ENCODE results near the gene ITM2B.

The ITM2B gene

DNA sequence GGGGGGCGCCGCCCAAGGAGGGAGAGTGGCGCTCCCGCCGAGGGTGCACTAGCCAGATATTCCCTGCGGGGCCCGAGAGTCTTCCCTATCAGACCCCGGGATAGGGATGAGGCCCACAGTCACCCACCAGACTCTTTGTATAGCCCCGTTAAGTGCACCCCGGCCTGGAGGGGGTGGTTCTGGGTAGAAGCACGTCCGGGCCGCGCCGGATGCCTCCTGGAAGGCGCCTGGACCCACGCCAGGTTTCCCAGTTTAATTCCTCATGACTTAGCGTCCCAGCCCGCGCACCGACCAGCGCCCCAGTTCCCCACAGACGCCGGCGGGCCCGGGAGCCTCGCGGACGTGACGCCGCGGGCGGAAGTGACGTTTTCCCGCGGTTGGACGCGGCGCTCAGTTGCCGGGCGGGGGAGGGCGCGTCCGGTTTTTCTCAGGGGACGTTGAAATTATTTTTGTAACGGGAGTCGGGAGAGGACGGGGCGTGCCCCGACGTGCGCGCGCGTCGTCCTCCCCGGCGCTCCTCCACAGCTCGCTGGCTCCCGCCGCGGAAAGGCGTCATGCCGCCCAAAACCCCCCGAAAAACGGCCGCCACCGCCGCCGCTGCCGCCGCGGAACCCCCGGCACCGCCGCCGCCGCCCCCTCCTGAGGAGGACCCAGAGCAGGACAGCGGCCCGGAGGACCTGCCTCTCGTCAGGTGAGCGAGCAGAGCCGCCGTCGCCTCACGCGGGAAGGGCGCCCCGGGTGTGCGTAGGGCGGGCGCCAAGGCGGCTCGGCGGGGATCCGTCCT, 70.5 kb downstream of the ITM2B start, which contains the start of gene RB1:
RB1 (plus strand) TSS at position 393 of the 784 bp plus-strand sequence; CDS start at position 555, 162 bp downstream.
- TF ChIP-seq, protein P1, sequence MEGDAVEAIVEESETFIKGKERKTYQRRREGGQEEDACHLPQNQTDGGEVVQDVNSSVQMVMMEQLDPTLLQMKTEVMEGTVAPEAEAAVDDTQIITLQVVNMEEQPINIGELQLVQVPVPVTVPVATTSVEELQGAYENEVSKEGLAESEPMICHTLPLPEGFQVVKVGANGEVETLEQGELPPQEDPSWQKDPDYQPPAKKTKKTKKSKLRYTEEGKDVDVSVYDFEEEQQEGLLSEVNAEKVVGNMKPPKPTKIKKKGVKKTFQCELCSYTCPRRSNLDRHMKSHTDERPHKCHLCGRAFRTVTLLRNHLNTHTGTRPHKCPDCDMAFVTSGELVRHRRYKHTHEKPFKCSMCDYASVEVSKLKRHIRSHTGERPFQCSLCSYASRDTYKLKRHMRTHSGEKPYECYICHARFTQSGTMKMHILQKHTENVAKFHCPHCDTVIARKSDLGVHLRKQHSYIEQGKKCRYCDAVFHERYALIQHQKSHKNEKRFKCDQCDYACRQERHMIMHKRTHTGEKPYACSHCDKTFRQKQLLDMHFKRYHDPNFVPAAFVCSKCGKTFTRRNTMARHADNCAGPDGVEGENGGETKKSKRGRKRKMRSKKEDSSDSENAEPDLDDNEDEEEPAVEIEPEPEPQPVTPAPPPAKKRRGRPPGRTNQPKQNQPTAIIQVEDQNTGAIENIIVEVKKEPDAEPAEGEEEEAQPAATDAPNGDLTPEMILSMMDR (IDR thresholded peaks at IDR 0.05; ENCODE audit: control insufficient read depth, extremely low read depth, insufficient read depth) = no peak
- DNase-seq (ENCODE audit: low read depth) = peak; percentile 28
- peak within 1 kb of the TSS; percentile 85 for H3K4me3 ChIP-seq (ENCODE audit: low read depth, low read length)

DNA sequence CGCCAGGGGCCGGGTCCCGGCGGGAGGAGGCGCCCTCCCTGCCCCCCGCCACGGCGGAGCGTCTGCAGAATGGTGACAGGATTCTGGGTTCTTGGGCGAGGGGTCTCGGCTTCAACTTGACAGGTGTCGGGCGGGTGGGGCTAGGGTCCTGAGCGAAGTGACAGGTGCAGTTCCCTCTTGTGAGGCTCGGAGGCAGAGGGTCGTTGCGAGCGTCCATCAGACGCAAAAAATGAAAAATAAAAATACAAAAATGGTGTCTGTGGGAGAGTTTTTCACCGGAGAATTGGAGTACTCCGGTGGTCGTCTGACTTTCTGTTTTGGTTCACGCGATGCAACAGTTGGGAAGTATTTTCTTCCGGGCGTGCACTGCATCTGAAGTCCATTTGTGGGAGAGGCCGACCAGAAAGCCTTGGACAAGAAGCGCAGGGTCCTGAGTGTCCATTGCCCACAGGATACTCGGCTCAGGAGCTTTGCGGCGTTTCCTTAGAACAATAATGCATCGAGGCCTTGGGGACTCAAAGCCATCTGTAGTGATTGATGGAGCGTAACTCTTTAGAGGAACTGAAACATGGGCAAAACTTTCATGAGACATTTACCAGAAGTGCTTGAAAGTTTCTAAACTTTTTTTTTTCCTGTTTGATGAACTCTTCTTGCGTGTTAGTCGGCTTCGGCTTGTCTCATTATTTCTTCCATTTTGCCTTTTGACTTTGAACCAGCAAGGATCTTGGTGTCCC, 71.3 kb downstream of the ITM2B start:
- H3K4me3 ChIP-seq (ENCODE audit: low read depth, low read length) = peak overlapping the region; percentile 85
- TF ChIP-seq, protein P1 (IDR thresholded peaks at IDR 0.05; ENCODE audit: control insufficient read depth, extremely low read depth, insufficient read depth) = no peak
- no peak for DNase-seq (ENCODE audit: low read depth)

DNA sequence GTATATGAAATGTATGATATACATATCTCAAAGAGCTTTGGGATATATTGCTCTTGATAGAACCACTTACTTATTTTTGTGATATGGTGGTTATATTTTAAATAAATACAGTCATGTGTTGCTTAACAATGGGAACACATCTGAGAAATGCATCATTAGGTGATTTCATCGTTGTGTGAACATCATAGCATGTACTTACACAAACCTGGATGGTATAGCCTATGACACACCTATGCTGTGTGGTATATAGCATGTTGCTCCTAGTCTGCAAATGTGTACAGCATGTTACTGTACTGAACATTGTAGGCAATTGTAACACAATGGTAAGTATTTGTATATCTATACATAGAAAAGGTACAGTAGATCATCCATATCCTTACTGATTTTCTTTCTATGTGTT, 78.2 kb downstream of the ITM2B start:
- no peak overlapping the region for H3K4me3 ChIP-seq (ENCODE audit: low read depth, low read length)
- TF ChIP-seq, protein P1 (IDR thresholded peaks at IDR 0.05; ENCODE audit: control insufficient read depth, extremely low read depth, insufficient read depth) = no peak
- DNase-seq (ENCODE audit: low read depth) = no peak

DNA sequence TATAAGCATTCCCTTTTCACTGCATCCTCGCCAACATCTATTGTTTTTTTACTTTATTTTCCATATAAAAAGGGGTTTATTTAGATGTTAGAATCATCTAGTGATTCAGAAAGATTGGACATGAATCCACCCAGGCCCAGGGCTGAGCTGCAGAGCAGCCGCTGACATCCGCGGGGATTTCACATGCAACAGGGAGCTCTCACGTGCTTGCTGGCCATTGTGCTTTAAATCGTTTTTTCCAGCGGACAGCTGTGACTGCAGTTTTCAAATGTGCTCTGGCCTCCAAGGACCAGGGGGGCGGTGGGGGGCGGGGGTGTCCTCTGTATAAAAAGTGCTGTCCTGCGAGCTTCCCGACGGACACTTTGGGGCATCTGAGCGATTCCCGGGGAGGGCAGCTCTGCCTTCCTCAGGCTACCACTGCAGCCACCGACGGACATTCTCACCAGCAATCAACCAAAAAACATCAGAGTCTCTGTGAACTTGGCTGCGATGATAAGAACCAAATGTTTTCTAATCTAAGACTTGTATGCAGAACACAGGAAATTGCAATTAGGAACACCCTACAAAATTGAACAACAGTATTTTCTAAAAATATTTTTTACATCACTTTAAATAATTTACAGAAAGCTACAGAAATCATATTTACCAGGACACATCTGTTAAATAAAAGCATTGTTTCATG, 83.1 kb downstream of the ITM2B start:
- TF ChIP-seq, protein P1 (IDR thresholded peaks at IDR 0.05; ENCODE audit: control insufficient read depth, extremely low read depth, insufficient read depth) = no peak
- no peak for DNase-seq (ENCODE audit: low read depth)
- H3K4me3 ChIP-seq (ENCODE audit: low read depth, low read length) = no peak overlapping the region

DNA sequence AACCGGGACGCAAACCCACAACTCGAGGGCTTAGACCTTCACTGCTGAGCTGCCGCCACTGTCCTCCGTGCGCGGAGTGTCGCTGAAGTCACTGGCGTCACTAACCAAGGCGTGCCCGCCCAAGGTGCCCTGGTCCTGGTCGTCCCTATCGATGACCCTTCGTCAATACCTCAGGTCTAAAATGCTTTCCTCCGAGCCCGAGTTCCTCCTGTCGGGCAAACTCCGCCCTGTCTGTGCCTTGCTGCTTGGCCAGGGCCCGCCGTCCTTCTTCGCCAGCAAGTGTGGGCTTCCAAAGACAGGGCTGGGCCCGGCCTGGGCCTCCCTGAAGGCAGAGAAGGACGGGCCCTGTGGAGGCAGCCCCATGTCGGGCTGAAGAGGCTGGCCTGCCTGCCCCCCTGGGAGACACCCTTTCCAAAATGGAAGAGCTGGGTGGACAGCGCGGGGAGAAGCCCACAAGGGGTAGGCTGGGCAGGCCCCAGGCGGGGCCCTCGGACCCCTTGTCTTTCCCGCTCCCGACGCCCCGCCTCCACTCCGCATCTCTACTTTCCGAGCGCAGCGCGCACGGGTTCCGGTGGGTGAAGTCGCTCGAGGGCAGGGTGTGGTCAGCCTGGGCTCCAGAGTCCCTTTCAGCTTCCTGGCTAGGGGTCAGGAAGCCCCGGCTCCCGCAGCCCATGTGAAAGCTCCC, 84.0 kb downstream of the ITM2B start:
- no peak overlapping the region for H3K4me3 ChIP-seq (ENCODE audit: low read depth, low read length)
- TF ChIP-seq, protein P1 (IDR thresholded peaks at IDR 0.05; ENCODE audit: control insufficient read depth, extremely low read depth, insufficient read depth) = no peak
- DNase-seq (ENCODE audit: low read depth) = no peak

Data from LNCaP clone FGC (cell line).